Peyer's patch (tissue), 4 donors: Measurements from ENCODE around the gene LRPPRC.

Source experiments
- CTCF ChIP-seq, 6 experiments: fragments of 450-650 bp in 4 of 6; fragments of 200-600 bp in 2 of 6; sonication (generic) in 1 of 6; IDR thresholded peaks; one replicate each; pipeline ENCODE4 v1.5.1; 2017 to 2019; ENCODE audit warnings: antibody characterized with exemption in 6 of 6, mild to moderate bottlenecking in 3 of 6, moderate library complexity in 1 of 6
- POLR2A ChIP-seq, 2 donors: fragments of 450-650 bp; IDR thresholded peaks; one replicate each; pipeline ENCODE4 v1.5.1; 2017; ENCODE audit warnings: antibody characterized with exemption in 2 of 2, mild to moderate bottlenecking in 2 of 2, moderate library complexity in 2 of 2

DNA sequence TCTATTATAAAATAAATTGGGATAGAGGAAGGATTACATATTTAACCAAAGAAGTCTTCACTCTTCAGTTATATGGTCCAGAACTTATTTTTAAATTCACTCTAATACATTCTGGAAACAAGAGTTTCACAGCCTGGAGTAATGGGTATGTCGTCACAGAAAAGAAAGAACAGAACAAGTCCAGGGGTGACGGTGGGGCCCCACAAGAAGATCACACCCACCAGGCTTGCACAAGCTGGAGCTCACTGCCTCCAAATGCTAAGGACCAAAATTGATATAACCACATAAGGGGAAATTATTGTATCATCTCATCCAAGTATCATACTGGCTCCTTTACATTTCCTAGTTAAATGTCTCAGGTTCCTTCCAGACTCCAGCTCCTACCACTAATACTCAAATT is 11.3 kb downstream of the LRPPRC start:
- TF ChIP-seq CTCF (IDR thresholded peaks at IDR 0.05) (no peak), POLR2A (IDR thresholded peaks at IDR 0.05) (no peak)
